Kidney (tissue), 14 donors: ENCODE measurements around the gene BHLHE40. TPM values are rescaled to one million over a fixed set of nuclear protein-coding genes. Genes with fewer than 3 reads are reported as not detected.

Source experiments
- DNase-seq, 5 donors: peaks; one replicate each; pipeline ENCODE4 v3.0.0-alpha.2; 2013 to 2020
- FAIRE-seq: peaks from 2 replicates; lab custom pipeline; 2012; peaks lifted over from hg19 to GRCh38; lab: Jason Lieb, UNC
- H3K27ac ChIP-seq, 2 donors: one replicate each; pipeline ENCODE4 v1.7.0; 2013; ENCODE audit warnings: low read depth in 2 of 2, low read length in 2 of 2, inconsistent platforms in 1 of 2
- H3K27me3 ChIP-seq: one replicate; pipeline ENCODE4 v1.7.1; 2013; ENCODE audit warnings: low read length, inconsistent platforms; ENCODE audit not compliant: control insufficient read depth, insufficient read depth
- H3K36me3 ChIP-seq, 3 donors: one replicate each; pipeline versions ENCODE4 v1.7.0 to v1.7.1; 2013; ENCODE audit warnings: low read length in 3 of 3, control low read depth in 1 of 3, inconsistent platforms in 1 of 3; ENCODE audit not compliant: insufficient read depth in 3 of 3, control insufficient read depth in 2 of 3
- H3K4me1 ChIP-seq, 3 donors: one replicate each; pipeline versions ENCODE4 v1.7.0 to v1.7.1; 2013; ENCODE audit warnings: low read length in 3 of 3, inconsistent platforms in 1 of 3, low read depth in 1 of 3; ENCODE audit not compliant: control insufficient read depth in 2 of 3, insufficient read depth in 2 of 3
- H3K4me3 ChIP-seq, 3 donors: one replicate each; pipeline versions ENCODE4 v1.7.0 to v1.8.1; 2013; ENCODE audit warnings: low read length in 3 of 3, control low read depth in 1 of 3, inconsistent platforms in 1 of 3
- H3K9ac ChIP-seq, 3 donors: one replicate each; pipeline versions ENCODE4 v1.7.0 to v1.7.1; 2013; ENCODE audit warnings: low read length in 3 of 3, control low read depth in 1 of 3, inconsistent platforms in 1 of 3
- H3K9me3 ChIP-seq, 3 donors: one replicate each; pipeline versions ENCODE4 v1.7.0 to v1.7.1; 2013; ENCODE audit warnings: low read length in 3 of 3, control low read depth in 1 of 3, inconsistent platforms in 1 of 3; ENCODE audit not compliant: control insufficient read depth in 2 of 3, insufficient read depth in 1 of 3
- intact Hi-C: fragments of 100-400 bp; cut with DNase I; formaldehyde crosslinking; loops from one replicate; pipeline ENCODE4 v1.11.1; 2022
- polyA plus RNA-seq: library from polyadenylated mRNA; stranded (reverse); fragments of 350-450 nt; fragmentation: Illumina TruSeq; extraction: RNeasy Lipid Tissue Mini Kit (QIAGEN cat#74804); gene quantifications from one replicate; pipeline ENCODE4 v1.2.3, GENCODE V29; 2014; ENCODE audit warnings: low read depth, low replicate concordance; ENCODE audit not compliant: insufficient read depth
- total RNA-seq: library from RNA; stranded (reverse); fragmentation: NEBNext Ultra II Directional; extraction: Animal tissue kit (Norgen Biotek cat#: 25700); gene quantifications from one replicate; pipeline ENCODE4 v1.2.1, GENCODE V29; 2021
- TF ChIP-seq, protein P1 (sequence below): IDR thresholded peaks from 3 replicates; pipeline ENCODE4 v1.5.1; 2012; ENCODE audit warnings: mild to moderate bottlenecking, moderate library complexity, borderline replicate concordance; ENCODE audit not compliant: insufficient read depth; ENCODE audit errors: extremely low read depth
- donor health status: control.
- donor health status: control.
- donor health status: control.
- donor health status: control.
- donor health status: control.
- donor health status: DM: yes; HTN: yes; CAD: no.
- donor health status: Normal renal cell carcinoma (clear cell type).

Gene BHLHE40
- total and polyA plus RNA-seq, 2 donors from 2014 or later = 39.4 to 147 TPM

DNA sequence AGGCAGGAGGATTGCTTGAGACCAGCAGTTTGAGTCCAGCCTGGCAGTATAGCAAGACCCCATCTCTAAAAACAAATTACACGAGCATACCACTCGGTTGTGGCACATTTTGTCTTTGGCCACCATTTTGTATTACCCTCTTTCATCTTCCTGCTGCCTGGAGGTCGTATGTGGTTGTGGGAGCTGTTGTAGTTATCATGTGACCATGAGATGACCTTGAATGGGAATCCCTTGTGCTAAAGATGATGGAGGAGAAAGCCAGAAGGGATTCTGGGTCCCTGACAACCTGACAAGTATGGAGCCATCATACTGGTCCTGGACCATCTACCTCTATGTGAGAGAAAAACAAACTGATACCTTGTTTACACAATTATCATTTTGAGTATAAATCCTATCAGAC lies 45.2 kb upstream of the BHLHE40 start:
- FAIRE-seq = no peak
- TF ChIP-seq, protein P1, sequence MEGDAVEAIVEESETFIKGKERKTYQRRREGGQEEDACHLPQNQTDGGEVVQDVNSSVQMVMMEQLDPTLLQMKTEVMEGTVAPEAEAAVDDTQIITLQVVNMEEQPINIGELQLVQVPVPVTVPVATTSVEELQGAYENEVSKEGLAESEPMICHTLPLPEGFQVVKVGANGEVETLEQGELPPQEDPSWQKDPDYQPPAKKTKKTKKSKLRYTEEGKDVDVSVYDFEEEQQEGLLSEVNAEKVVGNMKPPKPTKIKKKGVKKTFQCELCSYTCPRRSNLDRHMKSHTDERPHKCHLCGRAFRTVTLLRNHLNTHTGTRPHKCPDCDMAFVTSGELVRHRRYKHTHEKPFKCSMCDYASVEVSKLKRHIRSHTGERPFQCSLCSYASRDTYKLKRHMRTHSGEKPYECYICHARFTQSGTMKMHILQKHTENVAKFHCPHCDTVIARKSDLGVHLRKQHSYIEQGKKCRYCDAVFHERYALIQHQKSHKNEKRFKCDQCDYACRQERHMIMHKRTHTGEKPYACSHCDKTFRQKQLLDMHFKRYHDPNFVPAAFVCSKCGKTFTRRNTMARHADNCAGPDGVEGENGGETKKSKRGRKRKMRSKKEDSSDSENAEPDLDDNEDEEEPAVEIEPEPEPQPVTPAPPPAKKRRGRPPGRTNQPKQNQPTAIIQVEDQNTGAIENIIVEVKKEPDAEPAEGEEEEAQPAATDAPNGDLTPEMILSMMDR = no peak
- Histone ChIP-seq H3K36me3 (no peaks in the 10 kb centered on the region), H3K9ac (no peak overlapping the region), H3K4me3 (no peak overlapping the region), H3K4me1 (no peaks in the 10 kb centered on the region), H3K27ac (no peak overlapping the region), H3K27me3 (no peaks in the 10 kb centered on the region), H3K9me3 (no peaks in the 10 kb centered on the region)
- intact Hi-C loops = no loop called here
- no peak for DNase-seq

DNA sequence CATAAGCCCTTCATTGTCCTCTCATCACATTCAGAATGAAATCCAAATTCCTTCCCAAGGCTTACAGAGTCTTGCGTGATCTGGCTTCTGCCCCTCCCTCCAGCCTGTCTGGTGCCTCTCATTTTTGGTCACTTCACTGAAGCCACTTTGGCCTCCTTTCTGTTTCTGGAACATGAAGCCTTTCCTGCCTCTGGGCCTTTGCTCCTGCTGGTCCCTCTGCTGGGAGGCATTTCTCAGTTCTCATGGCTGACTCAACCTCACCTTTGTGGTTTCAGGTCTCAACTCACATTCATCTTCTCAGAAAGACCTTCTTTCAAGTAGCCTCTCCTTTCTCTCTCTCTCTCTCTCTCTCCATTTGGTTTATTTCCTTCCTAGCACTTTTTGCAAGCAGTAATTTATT lies 43.9 kb upstream of the BHLHE40 start:
- H3K4me3 ChIP-seq = no peak overlapping the region
- intact Hi-C loops = no loop called here
- H3K27me3 ChIP-seq = no peaks in the 10 kb centered on the region
- TF ChIP-seq, protein P1 = no peak
- FAIRE-seq (no peak), DNase-seq (no peak)
- H3K9me3 ChIP-seq = no peaks in the 10 kb centered on the region
- no peak overlapping the region for H3K9ac ChIP-seq
- no peaks in the 10 kb centered on the region for H3K36me3 ChIP-seq
- H3K4me1 ChIP-seq = no peaks in the 10 kb centered on the region
- no peak overlapping the region for H3K27ac ChIP-seq

DNA sequence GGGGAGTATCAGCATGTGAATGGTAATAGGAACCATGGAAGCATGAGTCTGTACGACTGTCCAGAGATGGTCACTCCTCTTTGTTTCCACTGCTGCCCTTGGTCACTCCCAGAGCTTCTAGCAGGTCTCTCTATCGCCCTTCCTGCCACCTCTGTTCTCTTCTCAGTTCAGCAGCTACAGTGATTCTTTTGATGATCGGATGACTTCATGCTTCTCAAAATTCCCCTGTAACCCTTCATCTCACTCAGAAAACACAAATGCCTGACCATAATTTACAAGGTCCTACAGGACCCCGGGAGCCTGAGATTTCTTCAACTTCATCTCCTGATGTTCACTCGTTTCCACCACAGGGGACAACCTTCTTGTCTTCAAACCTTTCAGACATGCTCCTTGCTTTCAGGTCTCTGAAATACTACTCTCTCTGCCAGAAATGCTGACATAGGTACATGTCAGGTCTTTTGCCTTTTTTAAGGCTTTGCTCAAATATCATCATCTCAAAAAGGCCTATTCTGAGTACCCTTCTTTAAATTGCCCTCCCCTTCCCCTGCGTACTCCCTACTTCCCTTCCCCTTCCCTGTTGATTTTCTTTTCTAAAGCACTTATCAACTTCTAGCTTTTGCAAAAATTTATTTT lies 42.1 kb upstream of the BHLHE40 start:
- DNase-seq (no peak), FAIRE-seq (no peak)
- intact Hi-C loops = no loop called here
- Histone ChIP-seq H3K9ac (no peak overlapping the region), H3K4me1 (no peaks in the 10 kb centered on the region), H3K27ac (no peak overlapping the region), H3K9me3 (no peaks in the 10 kb centered on the region), H3K4me3 (no peak overlapping the region), H3K27me3 (no peaks in the 10 kb centered on the region), H3K36me3 (no peaks in the 10 kb centered on the region)
- TF ChIP-seq, protein P1 = no peak
